Hematopoietic multipotent progenitor cell treated with erythropoietin and hydrocortisone succinate and interleukin-3 and kit ligand, for 8 days (in vitro differentiated cells): ENCODE results near the gene CCDC183.

Experiments used
- DNase-seq: peaks from one replicate; pipeline ENCODE4 v3.0.0-alpha.2; 2015

CCDC183 gene

GRCh38 chr9:136850866-136851775 lies 55.0 kb downstream of the CCDC183 start:
- DNase-seq: no peak

- DNase-seq: no peak
Measured at GRCh38 chr9:136851941-136852663, 56.0 kb downstream of the CCDC183 start, which contains the start of gene MAMDC4. MAMDC4 (plus strand) TSS chr9:136852346; CDS start chr9:136852417, 71 bp downstream.

GRCh38 chr9:136852664-136853595 lies 56.8 kb downstream of the CCDC183 start:
- no peak for DNase-seq

- no peak for DNase-seq
Measured at GRCh38 chr9:136853596-136854112, 57.5 kb downstream of the CCDC183 start.

GRCh38 chr9:136854113-136854841 lies 58.1 kb downstream of the CCDC183 start:
- no peak for DNase-seq

GRCh38 chr9:136854842-136855460 lies 58.8 kb downstream of the CCDC183 start:
- DNase-seq: no peak

GRCh38 chr9:136855461-136856078 lies 59.4 kb downstream of the CCDC183 start:
- no peak for DNase-seq

GRCh38 chr9:136856079-136856476 lies 59.9 kb downstream of the CCDC183 start:
- DNase-seq: no peak

GRCh38 chr9:136856541-136857141 lies 60.5 kb downstream of the CCDC183 start:
- no peak for DNase-seq

GRCh38 chr9:136857166-136857565 lies 61.0 kb downstream of the CCDC183 start:
- no peak for DNase-seq
